Activated B cell treated with CpG ODN at 0.5 μM for 24 hours (primary cell): ENCODE measurements around the gene ANKRD31. TPM values are rescaled to one million over a fixed set of nuclear protein-coding genes. Genes with fewer than 3 reads are reported as not detected.

Source experiments
- ATAC-seq: fragments of 200-7000 bp; cut with Tn5 transposase; one replicate; pipeline ENCODE4 v1.10.0; 2021; ENCODE audit warnings: low read depth, mild to moderate bottlenecking, moderate library complexity
- CTCF ChIA-PET: fragments of 350-600 bp; sonication (Branson Sonifier 250); formaldehyde crosslinking; loops from one replicate; lab custom pipeline; 2021; ENCODE audit warnings: antibody characterized with exemption; lab: Charles Lee
- POLR2A ChIA-PET: fragments of 350-600 bp; sonication (Branson Sonifier 250); formaldehyde crosslinking; loops from one replicate; lab custom pipeline; 2021; ENCODE audit warnings: antibody characterized with exemption; lab: Charles Lee
- DNase-seq: peaks from one replicate; pipeline ENCODE4 v3.0.0; 2022
- H3K27ac Mint-ChIP-seq: one replicate; pipeline ENCODE4 v1.8.0; 2020; ENCODE audit warnings: mixed read lengths
- H3K27me3 Mint-ChIP-seq: one replicate; pipeline ENCODE4 v1.8.0; 2021; ENCODE audit warnings: mixed read lengths
- H3K36me3 Mint-ChIP-seq: one replicate; pipeline ENCODE4 v1.8.0; 2021; ENCODE audit warnings: low read depth, mixed read lengths
- H3K4me1 Mint-ChIP-seq: one replicate; pipeline ENCODE4 v1.8.0; 2021; ENCODE audit warnings: mixed read lengths
- H3K4me3 Mint-ChIP-seq: one replicate; pipeline ENCODE4 v1.8.0; 2020; ENCODE audit warnings: mild to moderate bottlenecking, mixed read lengths
- H3K9me3 Mint-ChIP-seq: one replicate; pipeline ENCODE4 v1.8.0; 2020; ENCODE audit warnings: mixed read lengths
- intact Hi-C: fragments of 100-400 bp; cut with micrococcal nuclease; formaldehyde crosslinking; loops from one replicate; pipeline ENCODE4 v1.15.1; 2024
- total RNA-seq: library from RNA; stranded (reverse); gene quantifications from 2 replicates; pipeline ENCODE4 v1.2.3, GENCODE V29; 2022
- TF ChIP-seq, protein P1 (sequence below): fragments of 200-600 bp; IDR thresholded peaks from one replicate; pipeline ENCODE4 v1.8.0; 2022; ENCODE audit warnings: antibody characterized with exemption, mild to moderate bottlenecking

ANKRD31 gene
- total RNA-seq, 1 donor from 2014 or later: 0.13 TPM

DNA sequence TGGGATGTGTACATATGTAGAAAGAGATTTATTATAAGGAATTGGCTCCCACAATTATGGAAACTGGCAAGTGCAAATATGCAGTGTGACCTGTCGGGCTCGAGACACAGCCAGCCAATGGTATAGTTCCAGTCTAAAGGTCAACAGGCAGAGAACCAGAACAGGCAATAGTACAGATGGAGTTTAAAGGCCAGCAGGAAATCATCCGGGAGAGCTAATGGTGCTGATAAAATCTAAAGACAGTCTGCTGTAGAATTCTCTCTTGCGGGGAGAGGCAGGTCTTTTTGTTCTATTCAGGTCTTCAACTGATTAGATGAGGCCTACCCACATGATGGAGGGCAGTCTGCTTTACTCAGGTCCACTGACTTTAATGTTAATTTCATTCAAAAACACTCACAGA, 21.8 kb downstream of the ANKRD31 start:
- intact Hi-C loops: no loop called here
- ATAC-seq: no peak
- POLR2A ChIA-PET: no interaction called here
- H3K27ac Mint-ChIP-seq: no peak overlapping the region
- H3K4me3 Mint-ChIP-seq: no peak overlapping the region
- H3K4me1 Mint-ChIP-seq: no peaks in the 10 kb centered on the region
- TF ChIP-seq, protein P1, sequence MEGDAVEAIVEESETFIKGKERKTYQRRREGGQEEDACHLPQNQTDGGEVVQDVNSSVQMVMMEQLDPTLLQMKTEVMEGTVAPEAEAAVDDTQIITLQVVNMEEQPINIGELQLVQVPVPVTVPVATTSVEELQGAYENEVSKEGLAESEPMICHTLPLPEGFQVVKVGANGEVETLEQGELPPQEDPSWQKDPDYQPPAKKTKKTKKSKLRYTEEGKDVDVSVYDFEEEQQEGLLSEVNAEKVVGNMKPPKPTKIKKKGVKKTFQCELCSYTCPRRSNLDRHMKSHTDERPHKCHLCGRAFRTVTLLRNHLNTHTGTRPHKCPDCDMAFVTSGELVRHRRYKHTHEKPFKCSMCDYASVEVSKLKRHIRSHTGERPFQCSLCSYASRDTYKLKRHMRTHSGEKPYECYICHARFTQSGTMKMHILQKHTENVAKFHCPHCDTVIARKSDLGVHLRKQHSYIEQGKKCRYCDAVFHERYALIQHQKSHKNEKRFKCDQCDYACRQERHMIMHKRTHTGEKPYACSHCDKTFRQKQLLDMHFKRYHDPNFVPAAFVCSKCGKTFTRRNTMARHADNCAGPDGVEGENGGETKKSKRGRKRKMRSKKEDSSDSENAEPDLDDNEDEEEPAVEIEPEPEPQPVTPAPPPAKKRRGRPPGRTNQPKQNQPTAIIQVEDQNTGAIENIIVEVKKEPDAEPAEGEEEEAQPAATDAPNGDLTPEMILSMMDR: no peak
- peaks cover 23% of the 10 kb centered on the region for H3K9me3 Mint-ChIP-seq
- H3K36me3 Mint-ChIP-seq: peaks cover 4% of the 10 kb centered on the region
- CTCF ChIA-PET: no interaction called here
- DNase-seq: no peak
- H3K27me3 Mint-ChIP-seq: peaks cover 15% of the 10 kb centered on the region

- Mint-ChIP-seq H3K27ac (no peak overlapping the region), H3K36me3 (peaks cover 4% of the 10 kb centered on the region), H3K4me1 (no peaks in the 10 kb centered on the region), H3K4me3 (no peak overlapping the region), H3K9me3 (peaks cover 23% of the 10 kb centered on the region), H3K27me3 (peaks cover 15% of the 10 kb centered on the region)
- CTCF ChIA-PET: no interaction called here
- DNase-seq: no peak
- POLR2A ChIA-PET: no interaction called here
- TF ChIP-seq, protein P1: no peak
- intact Hi-C loops: no loop called here
- no peak for ATAC-seq
Measured at GRCh38 chr5:75214409-75214808, 22.3 kb downstream of the ANKRD31 start.

GRCh38 chr5:75203604-75204003, 33.1 kb downstream of the ANKRD31 start:
- ChIA-PET CTCF (no interaction called here), POLR2A (no interaction called here)
- Mint-ChIP-seq H3K4me3 (no peak overlapping the region), H3K9me3 (no peaks in the 10 kb centered on the region), H3K36me3 (no peaks in the 10 kb centered on the region), H3K27me3 (peaks cover 3% of the 10 kb centered on the region), H3K4me1 (no peaks in the 10 kb centered on the region), H3K27ac (no peak overlapping the region)
- DNase-seq: no peak
- intact Hi-C loops: no loop called here
- TF ChIP-seq, protein P1: no peak
- ATAC-seq: no peak

GRCh38 chr5:75202935-75203334, 33.7 kb downstream of the ANKRD31 start:
- Mint-ChIP-seq H3K36me3 (no peaks in the 10 kb centered on the region), H3K9me3 (no peaks in the 10 kb centered on the region), H3K27ac (no peak overlapping the region), H3K4me1 (no peaks in the 10 kb centered on the region), H3K27me3 (peaks cover 3% of the 10 kb centered on the region), H3K4me3 (no peak overlapping the region)
- ATAC-seq: no peak
- TF ChIP-seq, protein P1: no peak
- intact Hi-C loops: no loop called here
- ChIA-PET CTCF (no interaction called here), POLR2A (no interaction called here)
- no peak for DNase-seq

- H3K4me1 Mint-ChIP-seq: no peaks in the 10 kb centered on the region
- no peaks in the 10 kb centered on the region for H3K9me3 Mint-ChIP-seq
- ChIA-PET CTCF (no interaction called here), POLR2A (no interaction called here)
- DNase-seq: no peak
- no peak overlapping the region for H3K4me3 Mint-ChIP-seq
- TF ChIP-seq, protein P1: no peak
- no peaks in the 10 kb centered on the region for H3K27me3 Mint-ChIP-seq
- intact Hi-C loops: no loop called here
- H3K36me3 Mint-ChIP-seq: no peaks in the 10 kb centered on the region
- H3K27ac Mint-ChIP-seq: no peak overlapping the region
- ATAC-seq: no peak
Measured at GRCh38 chr5:75200776-75201175, 35.9 kb downstream of the ANKRD31 start.
